ENCODE measurements around the gene C10orf90.

Gene C10orf90

GRCh38 chr10:126470991-126471390, 199.5 kb downstream of the C10orf90 start:
- no peaks in the 10 kb centered on the region for H4K20me1 ChIP-seq (ENCODE audit: control insufficient read depth, insufficient read depth, low read depth, low read length)
- H3K36me3 ChIP-seq (ENCODE audit: control insufficient read depth, low read length) = no peaks in the 10 kb centered on the region
- H3K27me3 ChIP-seq (ENCODE audit: control insufficient read depth, low read length) = no peaks in the 10 kb centered on the region
- H3K79me2 ChIP-seq (ENCODE audit: control insufficient read depth, low read length) = no peaks in the 10 kb centered on the region
- no peak overlapping the region for H3K4me3 ChIP-seq (ENCODE audit: low read length)
- H3K27ac ChIP-seq (ENCODE audit: low read depth, low read length) = no peak overlapping the region
- H3K9me2 ChIP-seq (replicated peaks; ENCODE audit: control insufficient read depth, low read length) = no peaks in the 10 kb centered on the region
- TF ChIP-seq, protein P1, sequence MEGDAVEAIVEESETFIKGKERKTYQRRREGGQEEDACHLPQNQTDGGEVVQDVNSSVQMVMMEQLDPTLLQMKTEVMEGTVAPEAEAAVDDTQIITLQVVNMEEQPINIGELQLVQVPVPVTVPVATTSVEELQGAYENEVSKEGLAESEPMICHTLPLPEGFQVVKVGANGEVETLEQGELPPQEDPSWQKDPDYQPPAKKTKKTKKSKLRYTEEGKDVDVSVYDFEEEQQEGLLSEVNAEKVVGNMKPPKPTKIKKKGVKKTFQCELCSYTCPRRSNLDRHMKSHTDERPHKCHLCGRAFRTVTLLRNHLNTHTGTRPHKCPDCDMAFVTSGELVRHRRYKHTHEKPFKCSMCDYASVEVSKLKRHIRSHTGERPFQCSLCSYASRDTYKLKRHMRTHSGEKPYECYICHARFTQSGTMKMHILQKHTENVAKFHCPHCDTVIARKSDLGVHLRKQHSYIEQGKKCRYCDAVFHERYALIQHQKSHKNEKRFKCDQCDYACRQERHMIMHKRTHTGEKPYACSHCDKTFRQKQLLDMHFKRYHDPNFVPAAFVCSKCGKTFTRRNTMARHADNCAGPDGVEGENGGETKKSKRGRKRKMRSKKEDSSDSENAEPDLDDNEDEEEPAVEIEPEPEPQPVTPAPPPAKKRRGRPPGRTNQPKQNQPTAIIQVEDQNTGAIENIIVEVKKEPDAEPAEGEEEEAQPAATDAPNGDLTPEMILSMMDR (IDR thresholded peaks at IDR 0.05; ENCODE audit: low read depth, low read length, poor library complexity, severe bottlenecking) = no peak
- no peak for TF ChIP-seq EZH2phosphoT487 (IDR thresholded peaks at IDR 0.05; ENCODE audit: borderline replicate concordance, low read length)
- H3K9me3 ChIP-seq (ENCODE audit: control insufficient read depth, insufficient read depth, low read length) = no peaks in the 10 kb centered on the region
- H3K4me1 ChIP-seq (ENCODE audit: control insufficient read depth, low read length) = no peaks in the 10 kb centered on the region
- H3F3A ChIP-seq (ENCODE audit: control insufficient read depth, insufficient read depth) = no peaks in the 10 kb centered on the region
- no peak overlapping the region for H3K4me2 ChIP-seq (ENCODE audit: low read length)

DNA sequence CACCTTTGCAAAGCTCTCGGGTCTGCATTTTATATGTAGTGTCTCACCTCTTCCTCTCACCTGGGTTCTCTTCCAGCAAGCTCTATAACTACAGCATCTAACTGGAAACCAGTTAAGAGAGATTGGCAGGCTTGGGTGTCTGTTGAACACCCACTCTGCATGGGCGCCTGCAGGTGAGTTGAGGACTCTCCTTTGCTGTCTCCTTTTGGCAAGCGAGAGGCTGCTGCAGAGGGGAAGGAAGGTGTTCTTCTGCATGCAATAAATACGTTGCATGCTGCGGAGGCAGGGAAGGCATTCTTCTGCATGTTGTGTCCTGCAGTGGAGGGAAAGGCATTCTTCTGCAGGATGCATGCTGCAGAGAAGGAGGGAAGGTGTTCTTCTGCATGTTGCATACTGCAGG, 200.8 kb downstream of the C10orf90 start:
- no peak for TF ChIP-seq EZH2phosphoT487 (IDR thresholded peaks at IDR 0.05; ENCODE audit: borderline replicate concordance, low read length)
- TF ChIP-seq, protein P1 (IDR thresholded peaks at IDR 0.05; ENCODE audit: low read depth, low read length, poor library complexity, severe bottlenecking) = no peak
- H3K9me2 ChIP-seq (replicated peaks; ENCODE audit: control insufficient read depth, low read length) = no peaks in the 10 kb centered on the region
- no peaks in the 10 kb centered on the region for H3F3A ChIP-seq (ENCODE audit: control insufficient read depth, insufficient read depth)
- H3K36me3 ChIP-seq (ENCODE audit: control insufficient read depth, low read length) = no peaks in the 10 kb centered on the region
- no peaks in the 10 kb centered on the region for H3K27me3 ChIP-seq (ENCODE audit: control insufficient read depth, low read length)
- no peak overlapping the region for H3K4me2 ChIP-seq (ENCODE audit: low read length)
- no peak overlapping the region for H3K4me3 ChIP-seq (ENCODE audit: low read length)
- H3K4me1 ChIP-seq (ENCODE audit: control insufficient read depth, low read length) = no peaks in the 10 kb centered on the region
- no peak overlapping the region for H3K27ac ChIP-seq (ENCODE audit: low read depth, low read length)
- no peaks in the 10 kb centered on the region for H4K20me1 ChIP-seq (ENCODE audit: control insufficient read depth, insufficient read depth, low read depth, low read length)
- H3K9me3 ChIP-seq (ENCODE audit: control insufficient read depth, insufficient read depth, low read length) = no peaks in the 10 kb centered on the region
- no peaks in the 10 kb centered on the region for H3K79me2 ChIP-seq (ENCODE audit: control insufficient read depth, low read length)

GRCh38 chr10:126468876-126469643, 201.4 kb downstream of the C10orf90 start:
- H3K9me3 ChIP-seq (ENCODE audit: control insufficient read depth, insufficient read depth, low read length) = no peaks in the 10 kb centered on the region
- H3K36me3 ChIP-seq (ENCODE audit: control insufficient read depth, low read length) = no peaks in the 10 kb centered on the region
- TF ChIP-seq, protein P1 (IDR thresholded peaks at IDR 0.05; ENCODE audit: low read depth, low read length, poor library complexity, severe bottlenecking) = no peak
- no peak for TF ChIP-seq EZH2phosphoT487 (IDR thresholded peaks at IDR 0.05; ENCODE audit: borderline replicate concordance, low read length)

More at GRCh38 chr10:126468876-126469643, 201.4 kb downstream of the C10orf90 start:
- Histone ChIP-seq H3K27me3 (ENCODE audit: control insufficient read depth, low read length) (no peaks in the 10 kb centered on the region), H3K4me2 (ENCODE audit: low read length) (no peak overlapping the region), H3K4me3 (ENCODE audit: low read length) (no peak overlapping the region), H4K20me1 (ENCODE audit: control insufficient read depth, insufficient read depth, low read depth, low read length) (no peaks in the 10 kb centered on the region), H3F3A (ENCODE audit: control insufficient read depth, insufficient read depth) (no peaks in the 10 kb centered on the region), H3K9me2 (replicated peaks; ENCODE audit: control insufficient read depth, low read length) (no peaks in the 10 kb centered on the region), H3K27ac (ENCODE audit: low read depth, low read length) (no peak overlapping the region), H3K79me2 (ENCODE audit: control insufficient read depth, low read length) (no peaks in the 10 kb centered on the region), H3K4me1 (ENCODE audit: control insufficient read depth, low read length) (no peaks in the 10 kb centered on the region)

Data from DOHH2 (cell line).